Epithelial cell of esophagus (primary cell): Measurements from ENCODE around the gene CNTNAP1.

Source experiments
- DNase-seq: peaks from one replicate; pipeline ENCODE4 v3.0.0; 2010; ENCODE audit warnings: low read depth
- H3K4me3 ChIP-seq: 2 replicates; pipeline ENCODE4 v1.5.1; 2011; ENCODE audit warnings: mild to moderate bottlenecking, low read length, control low read depth
- CTCF ChIP-seq: IDR thresholded peaks from 2 replicates; pipeline ENCODE4 v1.5.1; 2011; ENCODE audit warnings: low read depth, mild to moderate bottlenecking, low read length, control low read depth, inconsistent platforms; ENCODE audit not compliant: insufficient read depth; ENCODE audit errors: missing control alignments

CNTNAP1 gene

GRCh38 chr17:42748908-42749798 lies 66.8 kb downstream of the CNTNAP1 start:
- DNase-seq, result no peak
- no peak for TF ChIP-seq CTCF
- no peak overlapping the region for H3K4me3 ChIP-seq
